HG02943 (cell line): ENCODE measurements around the gene MTCH2.

ENCODE experiments used
- ATAC-seq: cut with Tn5 transposase; IDR thresholded peaks from one replicate; pipeline ENCODE4 v1.9.1; 2021; ENCODE audit warnings: mild to moderate bottlenecking, low read depth, moderate library complexity; ENCODE audit not compliant: unreplicated experiment

MTCH2 gene

DNA sequence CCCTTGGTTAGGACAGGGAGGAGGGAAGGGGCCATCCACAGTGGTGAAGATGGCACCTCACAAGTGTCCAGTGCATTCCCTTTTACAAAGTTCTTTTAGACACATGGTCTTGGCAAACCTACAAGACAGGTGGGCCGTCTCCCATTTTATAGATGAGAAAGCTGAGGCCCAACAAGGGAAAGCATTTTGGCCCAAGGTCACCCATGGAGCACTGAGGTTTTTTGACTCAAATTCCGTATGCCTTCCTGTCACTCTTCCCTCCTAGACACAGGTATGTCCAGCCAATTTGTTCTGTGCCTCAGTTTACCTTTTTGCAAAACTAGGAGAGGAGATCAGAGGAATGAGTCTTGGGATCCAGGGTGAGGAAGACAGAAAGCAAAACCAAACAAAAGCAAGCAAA, 49.4 kb downstream of the MTCH2 start:
- ATAC-seq = no peak

DNA sequence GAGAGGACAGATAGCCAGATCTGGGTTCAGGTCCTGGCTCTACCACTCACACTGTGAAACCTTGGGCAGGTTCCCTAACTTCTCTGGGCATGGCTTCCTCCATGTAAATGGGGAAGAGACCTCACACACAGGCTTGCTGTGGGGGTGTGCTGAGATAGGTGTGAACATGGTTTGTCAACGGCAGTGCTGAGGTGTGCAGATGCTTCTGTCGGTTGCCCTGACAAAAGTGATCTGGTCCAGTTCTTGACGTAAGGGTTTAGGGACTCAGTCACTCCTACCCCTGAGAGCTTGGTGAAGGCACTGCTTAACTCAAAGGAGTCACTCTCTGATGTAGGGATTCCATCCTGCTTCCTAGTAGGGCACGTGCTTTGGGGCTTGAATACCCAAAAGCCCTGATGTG, 50.1 kb downstream of the MTCH2 start:
- no peak for ATAC-seq

DNA sequence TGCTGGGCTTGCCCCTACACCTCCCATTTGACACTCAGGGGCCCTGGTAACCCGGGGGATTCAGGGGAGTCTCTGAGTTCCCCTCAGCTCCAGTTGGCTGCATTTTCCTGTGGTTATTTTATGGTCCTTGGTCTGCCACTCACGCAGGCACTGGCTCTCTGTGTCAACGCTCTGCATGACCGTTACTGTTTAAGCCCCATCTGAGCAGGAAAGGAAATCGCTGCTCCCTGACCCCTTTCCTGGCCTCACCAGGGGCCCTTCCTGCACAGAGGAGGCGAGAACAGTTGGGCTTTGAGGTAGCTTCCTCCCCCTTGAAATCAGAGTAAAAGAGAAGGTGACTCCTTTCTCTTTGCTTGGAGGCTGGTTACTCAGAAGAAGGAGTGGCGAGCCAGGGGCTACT, 50.6 kb downstream of the MTCH2 start:
- ATAC-seq = no peak

DNA sequence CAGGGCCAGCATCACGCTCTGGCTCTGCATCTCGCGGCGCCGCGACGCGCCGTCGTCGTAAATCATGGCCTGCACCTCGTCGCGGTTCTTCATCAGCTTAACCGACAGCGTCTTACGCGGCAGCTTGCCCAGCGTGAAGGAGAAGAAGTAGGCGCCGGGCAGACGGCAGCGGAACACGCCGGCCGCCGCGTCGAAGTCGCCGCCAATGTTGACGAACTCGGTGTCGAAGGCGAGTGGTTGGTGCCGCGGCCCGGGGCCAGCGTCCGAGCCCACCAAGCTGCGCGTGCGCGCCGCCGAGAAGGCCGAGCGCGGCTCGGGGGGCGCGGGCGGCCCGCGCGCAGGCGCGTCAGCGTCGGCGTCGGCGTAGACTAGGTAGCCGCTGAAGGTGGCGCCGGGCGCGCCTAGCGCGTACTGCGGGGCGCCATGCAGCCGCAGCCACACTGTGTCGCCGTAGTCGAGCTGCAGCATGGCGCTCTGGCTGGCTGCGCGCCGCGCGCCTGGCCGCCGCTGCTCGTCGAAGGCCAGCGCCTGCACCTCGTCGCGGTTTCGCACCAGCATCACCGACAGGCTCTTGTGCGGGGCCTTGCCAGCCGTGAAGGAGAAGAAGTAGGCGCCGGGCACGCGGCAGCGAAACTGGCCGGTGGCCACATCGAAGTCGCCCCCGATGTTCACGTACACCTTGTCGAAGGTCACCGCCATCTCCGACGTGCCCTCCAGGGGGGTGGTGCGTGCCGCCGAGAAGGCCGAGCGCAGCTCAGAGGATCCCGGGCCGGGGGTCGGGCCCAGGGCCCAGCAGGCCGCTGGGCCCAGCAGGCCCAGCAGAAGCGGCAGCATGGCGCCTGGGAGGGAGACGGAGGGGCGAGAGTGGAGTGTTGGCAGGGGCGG, 52.1 kb downstream of the MTCH2 start:
- ATAC-seq = no peak

DNA sequence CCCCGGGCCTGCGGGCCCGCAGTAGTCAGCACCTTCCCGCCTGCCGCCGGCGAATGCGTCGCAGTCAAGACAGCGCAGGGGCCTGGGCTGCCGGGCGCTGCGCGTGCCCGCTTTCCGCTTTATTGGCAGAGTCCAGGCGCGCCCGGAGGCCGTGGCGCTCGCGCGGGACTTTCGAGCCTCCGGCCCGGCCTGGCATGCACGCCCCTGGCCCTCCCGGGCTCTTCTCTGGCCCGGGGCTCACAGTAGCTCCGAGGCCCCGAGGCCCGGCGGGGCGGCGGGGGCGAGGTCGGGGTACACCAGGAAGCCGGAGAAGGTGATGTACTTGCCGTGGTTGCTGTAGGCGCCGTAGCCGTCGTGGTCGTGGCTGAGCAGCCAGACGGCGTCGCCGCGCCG, 52.8 kb downstream of the MTCH2 start:
- no peak for ATAC-seq

DNA sequence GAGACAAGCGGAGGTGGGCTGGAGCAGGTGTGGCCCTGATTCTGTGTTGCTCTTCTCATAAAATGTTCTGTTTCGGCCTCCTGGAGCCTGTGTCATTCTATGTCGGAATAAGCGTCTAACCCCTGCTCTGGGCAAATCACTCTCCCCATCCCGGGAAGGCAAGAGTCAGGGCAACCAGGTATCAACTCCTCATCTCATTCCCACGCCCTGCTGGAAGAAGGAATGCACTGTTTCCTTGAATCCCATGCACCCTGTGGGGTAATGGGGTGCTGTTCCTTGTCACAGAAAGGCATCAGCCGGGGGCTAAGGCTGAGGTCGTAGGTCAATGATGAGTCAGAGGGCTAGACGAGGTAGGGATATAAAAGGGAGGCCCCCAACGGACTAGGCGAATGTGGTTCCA, 53.2 kb downstream of the MTCH2 start:
- no peak for ATAC-seq

DNA sequence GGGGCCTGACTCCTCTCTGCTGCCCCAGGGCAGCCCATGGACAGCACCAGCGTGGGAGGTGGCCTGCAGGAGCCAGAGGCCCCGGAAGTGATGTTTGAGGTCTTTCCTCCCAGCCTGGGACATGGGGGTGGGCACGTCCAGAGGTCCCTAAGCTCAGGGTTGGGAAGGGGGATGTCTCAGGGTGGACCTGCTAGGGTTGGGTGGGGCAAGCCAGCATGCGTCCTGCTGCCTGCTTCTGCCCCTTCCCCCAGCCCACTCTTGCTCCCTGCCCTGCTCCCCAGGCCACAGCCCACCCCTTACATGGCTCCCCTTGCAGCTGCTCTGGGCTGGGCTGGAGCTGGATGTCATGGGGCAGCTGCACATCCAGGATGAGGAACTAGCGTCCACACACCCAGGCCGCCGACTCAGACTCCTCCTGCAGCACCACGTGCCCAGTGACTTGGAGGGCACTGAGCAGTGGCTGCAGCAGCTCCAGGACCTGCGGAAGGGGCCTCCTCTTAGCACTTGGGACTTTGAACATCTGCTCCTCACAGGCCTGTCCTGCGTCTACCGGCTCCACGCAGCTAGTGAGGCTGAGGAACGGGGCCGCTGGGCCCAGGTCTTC, 54.5 kb downstream of the MTCH2 start:
- no peak for ATAC-seq

DNA sequence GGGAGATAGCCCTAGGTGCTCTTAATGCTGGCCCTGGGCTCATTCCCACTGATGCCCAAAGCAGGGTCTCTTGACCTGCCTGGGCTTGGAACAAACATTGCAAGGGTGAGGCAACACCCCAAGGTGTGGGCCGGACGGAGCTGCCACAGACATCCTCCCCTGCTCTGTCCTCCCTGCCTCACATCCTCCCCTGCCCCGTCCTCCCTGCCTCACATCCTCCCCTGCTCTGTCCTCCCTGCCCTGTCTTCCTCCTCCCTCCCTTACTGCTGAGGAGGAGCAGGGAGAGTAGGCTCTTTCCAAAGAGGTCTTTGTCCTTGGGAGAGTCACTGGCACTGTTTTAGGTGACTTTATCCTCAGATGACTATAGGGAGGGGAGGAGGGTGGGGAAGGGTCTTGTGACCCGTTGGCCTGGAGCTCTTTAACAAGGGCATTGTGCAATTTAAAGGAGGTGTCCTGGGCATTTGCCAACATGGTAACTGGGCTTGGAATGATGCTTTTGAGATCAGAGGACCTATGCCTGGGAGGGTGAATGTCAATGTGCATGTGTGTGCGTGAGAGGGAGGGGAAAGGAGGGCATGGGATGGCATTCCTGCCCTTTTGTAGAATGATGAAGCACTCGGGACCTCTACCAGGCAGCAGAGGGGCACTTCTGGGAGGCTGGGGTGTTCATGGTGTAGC, 55.2 kb downstream of the MTCH2 start:
- ATAC-seq = no peak

DNA sequence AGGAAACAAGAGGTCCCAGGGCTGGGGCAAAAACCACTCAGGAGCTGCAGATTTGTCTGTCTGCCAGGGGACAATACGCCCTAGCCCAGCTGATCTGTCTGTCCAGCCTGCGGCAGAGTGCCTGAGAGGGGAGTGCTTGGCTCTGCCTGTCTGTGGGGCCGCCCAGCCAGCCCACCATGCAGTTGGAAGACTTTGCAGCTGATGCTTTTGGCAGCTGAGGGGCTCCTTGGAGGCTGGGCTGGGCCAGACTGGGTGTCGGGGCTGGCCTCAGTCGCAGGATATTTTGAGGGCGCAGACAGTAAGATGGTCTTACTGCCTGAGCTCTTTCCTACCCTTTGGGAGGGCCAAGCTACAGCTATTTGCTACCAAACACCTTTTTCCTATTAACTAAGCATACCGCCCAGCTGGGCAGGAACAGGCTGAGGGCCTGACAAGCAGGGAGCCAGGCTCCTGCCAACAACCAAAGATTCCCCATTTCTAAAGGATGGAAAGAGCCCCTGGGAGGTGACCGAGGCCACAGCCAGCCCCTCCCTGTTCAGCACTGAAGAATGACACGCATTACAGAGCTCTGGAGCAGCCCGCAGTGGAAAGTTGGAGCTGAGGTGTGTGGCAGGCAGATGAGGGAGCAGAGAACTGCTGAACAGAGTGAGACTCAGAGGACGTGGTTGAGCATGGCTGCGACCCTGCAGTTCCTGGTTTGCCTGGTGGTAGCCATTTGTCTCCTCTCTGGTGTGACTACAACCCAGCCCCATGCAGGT, 56.1 kb downstream of the MTCH2 start, which contains the start of gene FAM180B:
TSS of gene FAM180B (plus strand) at position 581 of the 758 bp plus-strand sequence. CDS start at position 672, 91 bp downstream.
- no peak for ATAC-seq

DNA sequence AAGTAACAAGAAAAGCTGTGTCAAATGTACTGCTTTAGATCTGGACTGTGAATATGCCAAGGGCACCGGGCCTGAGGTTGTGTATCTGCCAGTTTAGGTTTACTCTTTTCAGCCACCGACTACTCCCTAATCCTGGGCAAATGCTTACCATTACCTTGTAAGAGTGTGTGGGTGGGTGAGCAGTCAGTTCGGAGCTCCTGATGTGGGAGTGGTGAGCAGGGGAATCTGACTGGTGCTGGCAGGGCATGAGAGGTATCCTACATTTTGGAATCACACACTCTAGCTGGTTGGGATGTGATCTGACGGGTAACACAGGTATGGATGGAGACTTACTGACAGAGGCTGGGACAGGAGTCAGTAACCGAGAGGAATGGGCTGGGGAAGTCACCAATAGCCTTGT, 58.5 kb downstream of the MTCH2 start:
- ATAC-seq = no peak

DNA sequence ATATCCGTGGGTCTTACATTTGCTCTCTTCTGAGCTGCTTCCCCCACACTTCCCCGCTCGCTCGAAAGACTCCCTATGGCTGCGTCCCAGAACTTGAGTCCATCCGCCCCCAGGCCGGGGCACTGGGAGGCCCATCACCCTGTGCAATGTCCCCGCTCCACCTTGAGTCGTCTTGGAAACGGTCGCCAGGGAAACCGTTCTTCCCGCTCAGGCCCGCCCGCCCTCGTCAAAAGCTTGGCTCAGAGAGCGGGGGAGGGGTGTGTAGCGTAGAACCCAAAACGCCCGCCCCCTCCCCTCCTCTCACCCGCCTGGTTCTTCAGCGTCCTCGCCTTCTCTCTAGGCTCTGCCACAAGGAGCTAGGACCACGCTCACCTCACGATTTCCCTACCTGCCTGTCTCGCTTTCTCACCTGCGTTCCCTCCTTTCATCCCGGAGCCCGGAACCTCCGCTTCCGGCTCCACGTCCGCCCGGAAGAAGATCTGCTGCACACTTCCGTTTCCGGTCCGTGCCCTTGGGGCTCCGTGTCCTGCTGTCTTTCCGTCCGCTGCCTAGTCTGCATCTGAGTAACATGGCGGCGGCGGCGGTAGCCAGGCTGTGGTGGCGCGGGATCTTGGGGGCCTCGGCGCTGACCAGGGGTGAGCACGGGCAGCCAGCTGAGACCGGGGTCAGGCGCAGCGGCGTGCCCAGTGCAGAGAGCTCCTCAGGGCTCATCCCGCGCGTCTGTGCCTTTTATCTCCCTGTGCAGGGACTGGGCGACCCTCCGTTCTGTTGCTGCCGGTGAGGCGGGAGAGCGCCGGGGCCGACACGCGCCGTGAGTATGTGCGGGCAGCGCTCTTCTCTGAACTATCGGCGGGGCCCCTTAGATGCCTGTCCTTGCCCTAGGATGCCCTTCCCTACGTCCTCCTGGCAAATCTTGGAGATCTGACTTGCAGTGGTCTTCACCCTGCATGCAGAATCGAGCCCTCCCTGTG, 63.5 kb downstream of the MTCH2 start, which contains the start of the genes KBTBD4 and NDUFS3:
TSS of gene KBTBD4 (minus strand) at position 447 of the 971 bp plus-strand sequence. CDS start at position 428, 19 bp downstream.
TSS of gene NDUFS3 (plus strand) at position 551 of the 971 bp plus-strand sequence. CDS start at position 569, 18 bp downstream.
- ATAC-seq = peak; percentile 93

DNA sequence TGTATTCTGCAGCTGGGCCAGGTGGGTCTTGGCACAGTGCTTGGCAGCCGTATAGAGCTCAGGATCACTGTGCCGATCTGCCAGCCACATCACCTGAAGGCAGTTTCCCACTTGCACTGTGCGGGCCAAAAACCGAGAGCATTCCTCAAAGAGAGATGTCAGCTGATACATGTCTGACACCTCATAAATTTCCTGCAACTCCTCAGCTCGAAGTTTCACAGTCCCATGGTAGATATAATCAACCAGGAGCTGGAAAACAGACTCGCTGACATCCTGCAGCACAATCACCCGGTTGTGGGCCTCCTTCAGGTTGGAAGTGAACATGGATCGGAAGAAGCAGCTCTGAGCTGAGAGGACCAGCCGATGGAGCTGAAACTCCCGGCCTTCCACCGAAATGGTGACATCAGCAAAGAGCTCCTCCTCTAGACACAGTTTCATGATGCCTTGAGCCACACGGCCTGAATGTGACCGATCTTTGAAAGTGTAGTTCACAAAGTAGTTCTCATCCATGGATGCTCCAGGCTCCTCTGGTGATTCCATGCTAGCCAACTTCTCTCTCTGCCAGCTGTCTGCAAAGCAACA, 64.8 kb downstream of the MTCH2 start:
- no peak for ATAC-seq

DNA sequence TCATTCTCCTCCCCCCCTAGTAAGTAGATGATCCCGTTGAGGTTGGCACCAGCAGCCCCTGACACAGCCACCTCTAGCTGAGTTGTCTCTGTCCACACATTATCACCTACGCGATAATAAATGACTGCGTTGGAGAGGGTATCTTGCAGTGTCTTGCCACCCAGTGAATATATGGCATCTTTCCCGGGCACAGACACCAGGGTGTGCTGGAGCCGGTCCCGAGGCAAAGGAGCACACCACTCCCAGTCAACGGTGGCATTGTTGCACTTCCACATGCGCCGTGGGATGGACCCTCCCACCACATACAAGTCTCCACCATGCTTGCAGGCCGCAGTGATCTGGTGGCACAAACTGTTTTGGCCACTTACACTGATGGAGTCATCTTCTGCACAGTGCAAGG, 69.0 kb downstream of the MTCH2 start:
- no peak for ATAC-seq

DNA sequence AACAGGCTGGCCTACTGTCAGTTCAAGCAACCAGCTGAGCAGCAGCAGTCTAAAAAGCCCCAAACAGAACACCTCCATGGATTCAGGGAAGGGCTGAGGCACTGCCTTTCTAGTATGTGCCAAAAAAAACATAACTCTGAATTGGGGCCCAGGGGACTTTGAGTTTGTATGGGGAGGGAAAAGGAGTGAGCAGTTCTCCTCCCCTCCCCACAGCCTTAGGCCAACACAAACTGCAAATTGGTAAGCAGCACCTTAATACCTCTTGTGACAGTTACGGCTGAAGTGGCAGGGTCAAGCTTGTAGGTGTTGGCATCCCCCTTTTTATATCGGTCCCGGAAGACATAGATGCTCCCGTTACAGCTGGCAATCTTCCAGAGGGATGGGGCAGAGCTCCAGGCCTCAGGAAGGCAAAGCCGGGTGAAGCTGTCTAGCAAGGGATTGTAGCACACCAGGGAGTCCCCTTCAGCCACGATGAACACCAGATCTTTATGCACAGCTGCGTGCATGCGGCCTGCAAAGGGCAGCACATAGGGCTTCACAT, 69.6 kb downstream of the MTCH2 start:
- no peak for ATAC-seq

DNA sequence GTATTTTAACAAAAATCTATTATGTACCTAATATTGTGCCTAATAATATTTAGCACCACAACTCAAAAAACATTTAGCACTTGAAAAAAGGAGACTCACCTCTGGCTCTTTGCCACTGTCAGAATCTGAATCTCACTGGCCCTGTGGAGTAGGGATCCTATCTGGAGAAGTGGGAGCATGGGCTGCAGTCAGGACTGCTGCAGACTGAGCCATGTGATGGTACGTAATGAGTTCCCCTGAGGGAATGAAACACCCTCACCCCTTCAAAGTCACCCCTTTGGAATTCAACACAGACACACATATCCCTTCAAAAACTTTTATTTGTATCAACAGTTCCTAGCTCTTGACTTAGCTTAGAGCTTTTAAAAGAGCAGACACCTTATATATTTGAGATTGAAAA, 70.5 kb downstream of the MTCH2 start:
- no peak for ATAC-seq

DNA sequence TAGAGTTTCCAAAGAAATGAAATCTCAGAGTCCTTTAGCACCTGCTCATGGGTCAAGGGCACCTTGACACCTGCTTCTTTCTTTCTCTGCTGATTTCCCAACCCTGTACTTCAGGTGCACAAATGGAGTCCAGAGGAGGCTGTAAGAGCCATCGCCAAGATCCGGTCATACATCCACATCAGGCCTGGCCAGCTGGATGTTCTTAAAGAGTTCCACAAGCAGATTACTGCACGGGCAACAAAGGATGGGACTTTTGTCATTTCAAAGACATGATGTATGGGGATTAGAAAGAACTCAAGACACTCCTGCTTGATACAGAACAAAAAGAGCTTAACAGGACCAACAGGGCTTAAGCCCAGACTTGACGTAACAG, 71.0 kb downstream of the MTCH2 start:
- no peak for ATAC-seq

DNA sequence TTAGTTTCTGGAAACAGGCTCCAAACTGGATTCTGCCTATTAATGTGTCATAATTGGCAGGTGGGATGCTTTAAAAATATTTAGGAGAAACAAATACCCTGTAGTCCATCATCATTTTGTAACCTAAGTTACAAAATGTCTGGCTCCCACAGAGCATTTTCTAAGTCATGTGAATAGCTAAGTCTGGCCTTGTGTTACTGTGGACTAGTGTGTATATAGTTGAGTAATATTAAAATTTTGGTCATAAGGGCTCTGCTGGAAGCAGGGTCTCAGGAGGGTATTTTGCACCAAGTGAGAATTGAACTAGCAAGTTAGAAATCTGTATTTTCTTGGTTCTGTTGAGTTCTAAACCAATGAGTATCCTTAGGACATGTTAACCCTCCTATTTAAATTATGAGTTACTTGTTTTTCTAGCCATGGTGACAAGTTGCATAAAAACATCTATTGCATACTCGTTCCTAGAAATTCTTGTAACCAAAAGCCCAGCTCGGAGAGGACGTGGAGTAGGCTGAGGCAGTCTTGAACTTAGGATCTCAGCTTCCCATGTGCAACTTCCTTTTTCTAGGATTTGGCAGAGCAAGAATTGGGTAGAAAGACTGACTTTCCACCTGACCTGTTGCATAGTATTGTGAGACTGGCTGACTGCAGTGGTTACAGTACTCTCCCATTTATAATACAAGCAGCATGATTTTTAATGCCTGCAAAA, 71.6 kb downstream of the MTCH2 start:
- ATAC-seq = no peak

DNA sequence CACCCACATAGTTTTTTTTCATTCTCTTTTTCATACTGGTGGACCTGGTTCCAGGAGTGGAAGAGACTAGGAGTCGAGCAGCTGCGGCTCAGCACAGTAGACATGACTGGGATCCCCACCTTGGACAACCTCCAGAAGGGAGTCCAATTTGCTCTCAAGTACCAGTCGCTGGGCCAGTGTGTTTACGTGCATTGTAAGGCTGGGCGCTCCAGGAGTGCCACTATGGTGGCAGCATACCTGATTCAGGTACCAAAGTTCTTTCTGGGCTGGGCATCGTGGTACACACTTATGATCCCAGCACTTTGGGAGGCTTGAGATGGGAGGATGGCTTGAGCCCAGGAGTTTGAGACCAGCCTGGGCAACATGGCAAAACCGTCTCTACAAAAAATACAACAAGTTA, 72.7 kb downstream of the MTCH2 start:
- ATAC-seq = no peak
